Fibroblast of the aortic adventitia (primary cell): ENCODE measurements around the gene PLD1. TPM values are rescaled to one million over a fixed set of nuclear protein-coding genes. Genes with fewer than 3 reads are reported as not detected.

ENCODE experiments used
- DNase-seq: peaks from one replicate; pipeline ENCODE4 v3.0.0-alpha.2; 2010; ENCODE audit warnings: low read depth
- H3K4me3 ChIP-seq: 2 replicates; pipeline ENCODE4 v1.5.1; 2011; ENCODE audit warnings: low read depth, mild to moderate bottlenecking, control low read depth, low read length, moderate library complexity
- total RNA-seq: library from RNA; depleted of rRNA; stranded (reverse); fragments of >200 nt; gene quantifications from 2 replicates; pipeline ENCODE4 v1.2.3, GENCODE V29; 2012; ENCODE audit warnings: low replicate concordance
- TF ChIP-seq, protein P1 (sequence below): IDR thresholded peaks from 2 replicates; pipeline ENCODE4 v1.5.1; 2011; ENCODE audit warnings: mild to moderate bottlenecking, low read length, control low read depth, inconsistent platforms; ENCODE audit not compliant: insufficient read depth

Gene PLD1
- total RNA-seq, 1 donor, result 23.1 TPM

DNA sequence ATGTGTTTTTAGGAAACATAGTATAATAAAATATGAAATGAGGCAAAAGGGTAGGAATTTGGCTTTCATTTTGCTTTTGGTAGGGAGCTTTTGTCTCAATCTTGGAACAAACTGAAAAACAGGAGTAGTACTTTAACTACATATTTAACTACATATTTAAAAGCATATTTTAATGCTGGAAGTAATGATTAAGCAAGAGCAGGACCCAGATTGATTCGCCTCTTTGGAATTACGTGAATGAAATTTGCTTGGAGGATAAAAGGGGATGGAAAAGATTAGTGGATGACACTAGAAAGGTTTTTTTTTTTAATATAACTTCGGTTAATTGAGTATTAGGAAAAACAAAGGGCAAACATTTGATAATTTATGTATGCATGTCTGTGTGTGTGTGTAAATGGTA lies 21.7 kb upstream of the PLD1 start:
- TF ChIP-seq, protein P1, sequence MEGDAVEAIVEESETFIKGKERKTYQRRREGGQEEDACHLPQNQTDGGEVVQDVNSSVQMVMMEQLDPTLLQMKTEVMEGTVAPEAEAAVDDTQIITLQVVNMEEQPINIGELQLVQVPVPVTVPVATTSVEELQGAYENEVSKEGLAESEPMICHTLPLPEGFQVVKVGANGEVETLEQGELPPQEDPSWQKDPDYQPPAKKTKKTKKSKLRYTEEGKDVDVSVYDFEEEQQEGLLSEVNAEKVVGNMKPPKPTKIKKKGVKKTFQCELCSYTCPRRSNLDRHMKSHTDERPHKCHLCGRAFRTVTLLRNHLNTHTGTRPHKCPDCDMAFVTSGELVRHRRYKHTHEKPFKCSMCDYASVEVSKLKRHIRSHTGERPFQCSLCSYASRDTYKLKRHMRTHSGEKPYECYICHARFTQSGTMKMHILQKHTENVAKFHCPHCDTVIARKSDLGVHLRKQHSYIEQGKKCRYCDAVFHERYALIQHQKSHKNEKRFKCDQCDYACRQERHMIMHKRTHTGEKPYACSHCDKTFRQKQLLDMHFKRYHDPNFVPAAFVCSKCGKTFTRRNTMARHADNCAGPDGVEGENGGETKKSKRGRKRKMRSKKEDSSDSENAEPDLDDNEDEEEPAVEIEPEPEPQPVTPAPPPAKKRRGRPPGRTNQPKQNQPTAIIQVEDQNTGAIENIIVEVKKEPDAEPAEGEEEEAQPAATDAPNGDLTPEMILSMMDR, result no peak
- H3K4me3 ChIP-seq, result no peak overlapping the region
- peak; percentile 71 for DNase-seq

DNA sequence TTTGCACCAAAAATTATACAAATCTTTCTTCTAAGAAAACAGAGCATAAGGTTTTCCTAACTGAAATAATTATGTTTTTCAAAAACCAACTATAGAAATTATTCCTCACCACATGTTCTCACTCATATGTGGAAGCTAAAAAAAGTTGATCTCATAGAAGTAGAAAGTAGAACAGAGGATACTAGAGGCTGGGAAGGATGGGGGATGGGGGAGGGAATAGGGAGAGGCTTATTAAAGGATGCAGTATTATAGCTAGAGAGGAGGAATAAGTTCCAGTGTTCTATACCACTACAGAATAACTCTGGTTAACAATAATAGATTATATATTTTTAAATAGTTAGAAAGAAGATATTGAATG lies 20.2 kb upstream of the PLD1 start:
- TF ChIP-seq, protein P1, result no peak
- no peak for DNase-seq
- no peak overlapping the region for H3K4me3 ChIP-seq

DNA sequence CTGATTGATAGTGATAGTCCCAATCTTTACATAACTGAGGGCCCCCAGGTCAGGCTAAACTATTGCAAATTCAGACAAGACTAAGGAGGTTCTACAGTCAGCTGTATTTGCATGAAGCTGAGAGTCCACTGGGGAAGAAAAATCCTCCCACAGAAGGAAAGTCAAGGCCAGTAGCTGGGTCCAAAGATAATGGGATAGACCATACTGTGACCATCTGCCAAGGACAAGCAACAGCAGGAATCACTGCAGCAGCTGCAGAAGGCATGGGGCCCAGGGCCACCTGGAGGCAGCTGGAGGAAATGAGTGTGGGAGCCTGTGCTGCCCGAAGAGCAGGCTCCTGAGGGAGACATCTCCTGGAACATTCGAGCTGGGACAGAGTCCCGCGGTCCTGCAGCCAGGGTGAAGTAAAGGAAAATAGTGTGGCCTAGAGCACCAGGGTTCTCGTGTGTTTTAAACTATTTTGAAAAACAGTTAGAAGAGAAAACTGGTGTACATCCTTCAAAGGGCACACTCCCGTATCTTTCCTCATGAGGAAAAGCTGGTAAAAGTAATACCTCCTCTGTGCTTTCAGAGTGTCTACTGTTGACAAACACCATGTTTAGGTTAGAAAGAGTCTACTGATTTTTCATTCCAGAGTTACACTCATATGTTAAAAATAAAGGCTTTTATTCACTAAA lies 19.7 kb upstream of the PLD1 start:
- H3K4me3 ChIP-seq, result no peak overlapping the region

DNA sequence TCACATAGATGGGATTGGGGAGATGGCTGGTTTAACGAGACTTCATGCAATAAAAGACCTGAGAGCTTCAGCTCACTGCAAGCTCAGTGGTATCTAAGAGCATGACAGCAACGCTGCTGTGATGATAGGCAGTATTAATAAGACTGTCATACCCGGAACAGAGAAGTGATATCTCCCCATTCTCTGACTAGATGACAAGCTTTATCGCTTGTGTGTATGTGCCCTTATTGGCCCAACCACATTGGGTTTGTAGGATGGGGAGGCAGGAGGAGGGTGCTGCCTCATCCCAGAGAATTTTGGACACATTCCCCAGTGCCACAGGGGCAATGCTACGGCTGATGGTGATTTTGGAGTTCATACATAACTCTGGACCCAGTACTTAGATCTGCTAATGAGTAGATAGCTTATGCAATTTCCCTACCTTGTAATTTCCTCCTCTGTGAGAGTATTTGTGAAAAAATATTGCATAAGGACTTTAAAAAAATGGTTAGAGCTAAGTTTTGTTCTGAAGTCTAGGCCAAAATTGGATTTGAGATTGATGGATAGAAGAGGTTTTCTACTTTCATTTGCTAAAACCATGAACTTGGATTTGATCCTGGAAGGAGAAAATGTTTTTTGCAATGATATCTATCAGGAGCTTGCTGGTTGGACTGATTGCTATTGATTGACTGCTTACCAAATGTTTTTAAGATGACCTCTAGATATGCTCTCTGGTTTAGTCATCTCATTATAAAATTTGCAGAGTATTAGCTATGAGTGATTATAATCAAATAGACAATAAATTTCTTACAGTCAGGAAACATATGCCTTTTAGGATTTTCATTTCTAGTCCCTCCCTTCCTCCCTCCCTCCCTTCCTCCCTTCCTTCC lies 18.9 kb upstream of the PLD1 start:
- no peak overlapping the region for H3K4me3 ChIP-seq
- TF ChIP-seq, protein P1, result no peak
- peak; percentile 66 for DNase-seq

More for the DNA sequence above, 19.7 kb upstream of the PLD1 start:
- peak; percentile 89 for DNase-seq
- TF ChIP-seq, protein P1, result peak; percentile 89

DNA sequence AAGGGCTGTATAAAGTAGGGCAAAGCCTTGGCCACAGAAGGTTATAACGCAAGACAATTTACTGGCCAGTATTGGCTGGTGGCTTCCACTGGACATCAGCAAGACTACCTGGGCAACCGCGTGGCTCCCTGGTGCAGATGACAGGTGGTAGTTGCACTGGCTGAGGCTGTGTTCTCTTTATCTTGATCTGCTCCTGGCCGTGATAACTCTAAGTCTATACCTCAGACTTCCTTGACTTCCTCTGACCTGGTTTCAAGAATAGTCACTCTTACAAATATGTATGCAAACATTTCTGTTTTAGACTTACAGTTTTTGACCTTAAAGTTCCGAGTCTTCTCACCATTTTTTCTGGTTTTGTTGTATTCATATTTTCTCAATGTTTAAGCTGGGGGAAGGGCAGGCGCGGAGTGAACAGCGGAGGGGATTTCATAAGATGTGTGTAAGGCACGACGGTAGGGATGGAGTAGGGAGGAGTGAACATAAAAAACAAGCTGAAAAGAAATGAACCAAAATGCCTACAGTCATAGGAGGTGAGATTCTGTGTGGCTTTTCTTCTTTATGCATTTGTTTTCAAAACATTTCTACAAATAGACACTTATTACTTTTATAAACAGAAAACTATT lies 17.7 kb upstream of the PLD1 start:
- TF ChIP-seq, protein P1, result no peak
- no peak for DNase-seq
- H3K4me3 ChIP-seq, result no peak overlapping the region

DNA sequence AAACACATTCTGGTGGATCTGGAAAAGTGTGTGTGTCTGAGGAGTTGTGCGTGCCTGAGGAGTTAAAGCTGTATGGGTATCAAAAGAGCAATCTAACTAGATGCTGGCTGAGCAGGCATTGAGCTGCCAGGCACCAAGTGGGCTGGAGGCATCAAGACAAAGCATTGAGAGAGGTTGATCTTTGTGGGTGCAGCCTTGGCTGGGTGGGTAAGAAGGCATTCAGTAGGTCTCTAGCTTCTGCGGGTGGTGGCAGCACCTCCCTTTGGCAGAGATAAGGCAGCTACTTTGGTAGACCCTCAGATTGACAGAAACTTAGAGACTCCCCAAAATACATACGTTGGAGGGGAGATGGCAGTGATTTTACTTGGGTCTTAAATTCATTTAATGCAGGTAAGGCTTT lies 17.1 kb upstream of the PLD1 start:
- TF ChIP-seq, protein P1, result no peak
- DNase-seq, result no peak

More for the DNA sequence above, 17.1 kb upstream of the PLD1 start:
- H3K4me3 ChIP-seq, result no peak overlapping the region
